Activated naive CD4-positive, alpha-beta T cell treated with Interleukin-2 at 50 U/mL for 16 hours (primary cell): ENCODE results near the gene SNRK.
A peak's percentile ranks its signal among the peaks of the same experiment; 100 is the strongest.

Experiments used
- DNase-seq: peaks from one replicate; pipeline ENCODE4 v3.0.0-alpha.2; 2020

SNRK gene

GRCh38 chr3:43372007-43372740, 85.8 kb downstream of the SNRK start:
- no peak for DNase-seq

DNA sequence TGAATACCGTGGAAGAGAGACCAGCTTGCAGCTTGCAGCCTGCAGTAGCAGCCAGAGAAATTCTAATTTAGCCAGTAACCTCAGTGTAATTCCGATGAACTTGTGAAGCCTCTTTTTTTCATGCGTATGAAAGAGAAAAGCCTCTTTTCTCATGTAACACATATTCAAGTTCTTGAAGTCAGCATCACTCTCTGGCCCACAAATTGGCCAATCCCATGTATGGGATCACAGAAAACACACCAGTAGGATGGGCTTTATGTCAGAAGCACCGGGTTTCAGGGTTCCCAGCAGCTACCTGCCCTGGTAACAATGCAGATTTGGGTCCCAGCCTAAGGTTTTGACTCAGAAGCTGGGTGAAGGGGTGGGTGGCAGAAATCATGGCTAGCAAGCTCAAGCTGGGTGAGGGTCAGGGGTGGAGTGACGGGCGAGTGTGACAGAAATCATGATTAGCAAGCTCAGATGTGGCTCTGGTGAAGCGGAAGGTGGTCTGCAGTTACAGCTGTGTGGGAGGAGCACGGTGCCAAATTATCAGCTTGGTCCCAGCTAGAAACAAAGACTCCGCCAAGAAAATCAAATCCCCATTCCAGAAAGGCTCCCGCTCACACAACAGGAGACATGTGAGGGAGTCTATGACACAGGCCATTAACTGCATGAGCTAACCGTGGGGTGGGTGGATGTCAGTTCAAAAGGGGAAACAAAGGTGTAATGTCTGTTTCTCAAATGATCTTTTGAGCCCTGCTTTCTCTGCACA, 86.6 kb downstream of the SNRK start:
- DNase-seq, result no peak

- DNase-seq, result no peak
Measured at GRCh38 chr3:43373560-43373928, 87.2 kb downstream of the SNRK start.

GRCh38 chr3:43378066-43378935, 92.0 kb downstream of the SNRK start:
- DNase-seq, result peak; percentile 67

GRCh38 chr3:43379343-43379742, 93.0 kb downstream of the SNRK start:
- DNase-seq, result no peak

DNA sequence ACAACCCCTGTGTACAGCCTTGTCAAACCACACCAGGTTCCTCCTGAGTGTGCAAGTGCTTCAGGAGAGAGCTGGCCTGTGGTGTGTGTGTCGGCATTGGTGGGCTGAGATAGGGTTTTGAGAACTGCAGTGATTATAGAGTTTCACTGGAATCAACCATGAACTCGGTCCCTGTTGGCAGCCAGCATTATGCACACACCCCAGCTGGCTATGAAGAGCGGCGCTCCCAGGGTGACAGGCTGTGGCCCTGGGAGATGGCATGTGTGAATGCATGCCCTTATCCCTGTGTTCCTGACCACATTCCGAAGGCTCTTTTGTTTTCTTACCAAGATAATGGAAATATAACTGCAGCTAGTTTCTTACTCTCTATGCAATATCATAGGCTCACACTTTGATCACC, 101.8 kb downstream of the SNRK start:
- DNase-seq, result no peak

DNA sequence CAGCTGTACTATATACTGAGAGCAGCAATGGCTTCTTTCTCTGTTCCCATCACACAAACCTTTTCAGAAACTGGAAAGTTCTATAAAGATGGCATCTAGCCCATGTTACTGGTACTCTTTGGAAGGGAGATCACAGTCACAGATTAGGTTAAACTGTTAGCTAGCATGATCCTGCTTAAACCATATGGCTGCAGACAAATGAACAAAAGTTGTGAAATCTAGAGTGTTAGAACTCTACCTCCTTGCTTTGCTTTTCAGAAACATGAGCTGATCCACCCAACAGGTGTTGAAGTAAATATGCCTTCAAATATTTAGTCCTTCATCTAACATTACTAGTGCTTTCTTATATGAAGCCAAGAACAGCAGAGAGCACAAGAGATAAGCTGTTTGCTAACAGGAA, 102.6 kb downstream of the SNRK start:
- DNase-seq, result no peak

DNA sequence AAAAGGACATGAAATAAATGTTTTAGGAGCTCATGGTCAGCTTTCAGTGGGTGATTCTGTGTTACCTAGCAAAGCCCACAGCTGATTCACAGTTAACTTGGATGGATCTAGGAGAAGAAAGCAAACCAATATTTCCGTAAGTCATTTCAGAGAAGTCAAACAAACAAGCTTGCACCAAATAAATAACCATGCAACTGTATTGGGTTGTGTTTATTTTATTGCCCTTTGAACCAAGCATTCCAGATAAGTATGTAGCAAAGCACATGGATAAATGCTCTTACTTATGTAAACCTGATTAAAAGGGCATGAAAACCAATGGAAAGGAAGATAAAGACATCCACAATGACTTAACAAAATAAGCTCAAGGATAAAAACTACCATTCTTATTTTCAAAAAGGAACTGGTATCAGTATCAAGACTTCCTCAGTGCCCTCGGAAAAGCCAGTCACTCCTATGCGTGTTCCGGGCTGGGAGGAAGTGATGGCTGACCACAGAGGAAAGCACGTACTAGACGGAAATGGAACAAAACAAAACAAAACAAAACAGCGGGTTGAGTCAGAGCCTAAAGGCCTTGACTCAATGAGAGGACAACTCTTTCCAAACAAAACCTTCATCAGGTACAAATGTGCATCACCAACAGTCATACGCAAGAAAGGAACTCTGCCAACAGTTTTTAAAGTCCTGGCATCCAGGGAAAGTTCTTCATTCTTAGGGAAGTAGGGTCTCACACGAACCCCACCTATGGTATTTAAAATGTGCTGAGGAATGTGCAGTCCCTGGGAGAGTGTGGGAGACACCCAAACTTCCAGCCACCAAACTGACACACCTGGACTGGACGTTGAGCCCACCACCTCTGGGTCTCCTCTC, 103.3 kb downstream of the SNRK start:
- peak; percentile 72 for DNase-seq

- no peak for DNase-seq
Measured at GRCh38 chr3:43390255-43390588, 103.9 kb downstream of the SNRK start.

DNA sequence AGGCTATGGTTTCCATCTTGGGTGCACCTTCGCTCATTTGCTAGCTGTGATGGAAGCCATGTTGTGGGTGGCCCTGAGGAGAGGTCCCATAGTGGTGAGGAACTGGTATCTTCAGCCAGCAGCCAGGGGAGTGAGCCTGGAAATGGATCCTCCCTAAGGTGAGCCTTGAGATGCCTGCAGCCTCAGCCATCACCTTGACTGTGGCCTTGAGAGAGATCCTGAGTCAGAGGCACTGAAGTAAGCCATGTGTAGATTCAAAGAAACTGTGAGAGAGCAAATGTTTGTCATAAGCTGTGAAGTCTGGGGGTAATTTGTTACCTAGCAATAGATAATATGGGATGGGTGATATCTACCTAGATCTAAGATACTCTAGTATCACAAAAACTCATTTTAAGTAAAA, 105.3 kb downstream of the SNRK start:
- no peak for DNase-seq

DNA sequence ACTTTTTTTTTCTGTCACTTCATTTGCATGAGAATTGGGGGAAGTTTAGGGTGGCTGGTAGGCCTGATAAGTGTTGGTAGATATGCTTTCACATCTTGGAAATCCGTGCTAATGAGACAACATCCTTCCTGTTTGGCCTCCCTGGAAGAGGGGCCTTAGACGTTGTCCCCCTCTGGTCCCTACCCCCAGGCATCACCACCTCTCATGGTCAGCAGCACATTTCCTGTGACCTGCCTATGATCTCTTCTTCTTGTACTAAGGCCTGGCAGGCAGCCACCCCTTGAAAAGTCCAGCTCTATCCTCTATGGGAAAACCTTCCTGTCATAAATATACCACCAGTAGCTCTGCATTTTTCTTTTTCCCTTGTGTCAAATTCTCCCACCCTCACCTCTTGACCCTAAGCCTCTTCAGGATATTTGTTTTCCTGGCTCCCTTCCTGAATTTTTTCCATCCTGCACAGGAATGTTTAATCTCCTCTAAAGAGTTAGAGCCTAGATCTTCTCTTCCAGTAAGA, 107.8 kb downstream of the SNRK start:
- DNase-seq, result no peak

DNA sequence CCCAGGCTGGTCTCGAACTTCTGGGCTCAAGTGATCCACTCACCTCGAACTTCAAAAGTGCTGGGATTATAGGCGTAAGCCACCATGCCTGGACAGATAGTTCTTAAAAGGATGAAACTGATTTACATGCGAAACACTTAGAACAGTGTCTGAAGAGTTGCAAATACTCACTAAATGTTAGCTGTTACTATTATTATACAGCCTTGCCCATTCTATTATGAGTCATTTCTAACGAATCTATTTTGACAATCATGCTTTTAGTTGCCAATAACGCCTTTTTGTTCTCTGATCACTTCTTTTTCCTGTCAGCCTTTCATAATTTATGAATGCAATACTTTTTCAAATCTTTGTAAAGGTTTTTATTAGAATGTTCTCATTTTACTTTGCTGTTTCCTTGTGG, 112.7 kb downstream of the SNRK start:
- DNase-seq, result no peak

DNA sequence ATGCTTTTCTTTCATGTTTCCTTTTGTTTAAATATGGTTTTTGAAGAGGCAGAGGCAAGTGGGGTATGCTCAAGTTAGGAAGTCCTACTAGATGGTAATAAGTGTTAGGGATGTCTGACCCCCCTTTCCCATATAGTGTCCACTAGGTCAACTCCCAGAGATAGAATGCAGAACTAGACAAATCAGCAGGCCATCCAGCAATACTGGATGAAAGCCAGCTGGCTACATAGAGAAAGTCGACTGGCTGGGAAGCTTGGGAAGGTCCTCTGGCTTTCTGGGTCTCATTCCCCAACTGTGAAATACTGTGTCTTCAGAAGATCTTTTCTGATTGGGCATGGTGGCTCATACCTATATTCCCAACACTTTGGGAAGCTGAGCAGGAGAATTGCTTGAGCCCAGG, 113.8 kb downstream of the SNRK start:
- DNase-seq, result no peak
